Activated CD4-positive, alpha-beta T cell treated with anti-CD3 and anti-CD28 coated beads for 24 hours (primary cell): Measurements from ENCODE around the gene SPDYE8.
"Not testable (repeated sequence)": the region's sequence is repeated elsewhere in the genome, so short reads cannot be mapped to it uniquely, and the experiment has no call there.

Source experiments
- DNase-seq, 2 donors: peaks; one replicate each; pipeline ENCODE4 v3.0.0-alpha.2; 2020; ENCODE audit warnings: low read depth in 2 of 2

SPDYE8 gene

GRCh38 chr7:73029666-73030065, at the start of gene SPDYE8:
Gene SPDYE8, minus strand, starts transcription at chr7:73029766. Its CDS starts 1,800 bp downstream, at chr7:73027966.
- not testable (repeated sequence) for DNase-seq

DNA sequence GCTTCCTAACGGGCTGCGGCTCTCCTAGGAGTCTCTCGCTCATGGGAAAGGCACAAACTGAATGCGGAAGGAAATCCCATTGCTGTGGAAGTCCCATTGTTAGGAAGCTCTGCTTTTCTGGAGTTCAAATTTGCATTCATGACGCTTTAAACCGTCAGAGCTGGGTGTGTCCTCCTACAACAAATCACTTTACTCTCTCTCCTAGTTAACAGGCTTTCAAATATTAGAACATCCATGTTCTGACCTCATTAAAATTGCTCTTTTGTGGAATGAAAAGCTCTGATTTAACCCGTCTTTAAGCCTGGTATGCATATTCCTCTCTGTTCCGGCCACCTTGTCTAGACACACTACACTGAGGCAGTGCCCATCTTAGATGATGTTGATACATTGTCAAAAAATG, 28.2 kb upstream of the SPDYE8 start, which contains the start of gene SPDYE11:
TSS of gene SPDYE11 (minus strand) at position 101 of the 400 bp plus-strand sequence. CDS start 1,800 bp downstream, outside the sequence.
- DNase-seq: not testable (repeated sequence)

GRCh38 chr7:73006491-73006890, 23.1 kb downstream of the SPDYE8 start:
- not testable (repeated sequence) for DNase-seq

DNA sequence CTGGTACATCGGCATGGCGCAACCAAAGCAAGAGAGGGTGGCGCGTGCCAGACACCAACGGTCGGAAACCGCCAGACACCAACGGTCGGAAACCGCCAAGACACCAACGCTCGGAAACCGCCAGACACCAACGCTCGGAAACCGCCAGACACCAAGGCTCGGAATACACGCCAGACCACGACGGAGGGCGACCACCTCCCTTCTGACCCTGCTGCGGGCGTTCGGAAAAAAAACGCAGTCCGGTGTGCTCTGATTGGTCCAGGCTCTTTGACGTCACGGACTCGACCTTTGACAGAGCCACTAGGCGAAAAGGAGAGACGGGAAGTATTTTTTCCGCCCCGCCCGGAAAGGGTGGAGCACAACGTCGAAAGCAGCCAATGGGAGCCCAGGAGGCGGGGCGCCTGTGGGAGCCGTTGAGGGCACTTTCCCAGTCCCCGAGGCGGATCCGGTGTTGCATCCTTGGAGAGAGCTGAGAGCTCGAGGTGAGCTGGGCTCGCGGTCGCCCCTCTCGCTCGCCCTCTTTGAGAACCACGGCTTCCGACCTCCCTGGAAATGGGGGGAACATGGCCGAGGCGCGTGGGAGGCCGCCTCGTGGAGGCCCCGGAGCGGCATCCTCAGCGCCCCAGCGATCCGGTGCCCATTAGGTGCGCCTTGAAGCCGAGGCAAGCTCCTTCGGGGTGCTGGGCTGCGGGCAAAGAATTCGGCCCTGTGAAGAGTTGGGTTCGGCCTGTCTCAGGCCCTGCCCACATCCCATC, 23.7 kb downstream of the SPDYE8 start:
- peak; percentile 65 to 83 for DNase-seq

DNA sequence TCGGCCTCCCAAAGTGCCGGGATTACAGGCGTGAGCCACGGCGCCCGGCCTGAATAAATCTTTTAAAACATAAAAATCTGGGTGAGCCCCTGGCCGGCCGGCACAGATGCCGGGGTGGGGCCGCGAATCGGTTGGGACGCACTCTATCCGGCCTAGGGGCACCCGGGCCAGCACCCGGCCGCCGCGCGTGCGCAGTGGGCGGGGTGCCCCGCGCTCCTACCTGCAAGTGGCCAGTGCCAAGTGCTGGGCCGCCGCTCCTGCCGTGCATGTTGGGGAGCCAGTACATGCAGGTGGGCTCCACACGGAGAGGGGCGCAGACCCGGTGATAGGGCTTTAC, 24.2 kb downstream of the SPDYE8 start:
- DNase-seq: peak; percentile 34 to 55

DNA sequence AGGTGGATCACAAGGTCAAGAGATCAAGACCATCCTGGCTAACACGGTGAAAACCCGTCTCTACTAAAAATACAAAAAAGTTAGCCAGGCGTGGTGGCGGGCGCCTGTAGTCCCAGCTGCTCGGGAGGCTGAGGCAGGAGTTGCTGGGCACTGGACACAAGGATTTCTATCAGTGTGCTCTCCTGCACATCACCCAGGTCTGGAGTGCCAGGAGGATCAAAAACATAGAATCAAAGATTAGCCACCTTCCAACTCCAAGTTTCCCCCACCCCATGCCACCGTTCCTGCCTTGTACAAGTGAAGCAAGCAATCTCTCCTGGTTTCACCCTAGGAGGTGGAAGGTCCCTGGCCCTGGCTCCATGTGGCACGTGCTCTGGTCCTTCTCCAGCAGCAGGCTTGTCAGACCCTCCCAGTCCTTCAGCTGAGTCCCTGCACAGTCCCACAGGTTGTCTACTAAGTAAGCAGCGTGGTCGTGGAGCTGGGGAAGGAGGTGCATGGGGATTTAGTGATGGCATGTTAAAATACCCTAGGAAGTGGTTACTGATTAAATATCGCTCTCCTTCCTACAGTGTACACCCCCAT, 31.6 kb downstream of the SPDYE8 start:
- DNase-seq: not testable (repeated sequence)

GRCh38 chr7:72997447-72997846, 32.1 kb downstream of the SPDYE8 start:
- DNase-seq: not testable (repeated sequence)

DNA sequence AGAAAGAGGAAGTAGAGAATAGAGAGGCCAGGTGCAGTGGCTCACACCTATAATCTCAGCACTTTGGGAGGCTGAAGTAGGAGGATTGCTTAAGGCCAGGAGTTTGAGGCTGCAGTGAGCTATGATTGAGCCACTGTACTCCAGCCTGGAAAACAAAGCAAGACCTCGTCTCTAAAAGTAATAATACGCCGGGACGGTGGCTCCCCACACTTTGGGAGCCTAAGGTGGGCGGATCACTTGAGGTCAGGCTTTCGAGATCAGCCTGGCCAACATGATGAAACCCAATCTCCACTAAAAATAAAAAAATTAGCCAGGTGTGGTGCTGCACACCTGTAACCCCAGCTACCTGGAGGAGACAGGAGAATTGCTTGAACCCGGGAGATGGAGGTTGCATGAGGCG, 34.1 kb downstream of the SPDYE8 start:
- not testable (repeated sequence) for DNase-seq

DNA sequence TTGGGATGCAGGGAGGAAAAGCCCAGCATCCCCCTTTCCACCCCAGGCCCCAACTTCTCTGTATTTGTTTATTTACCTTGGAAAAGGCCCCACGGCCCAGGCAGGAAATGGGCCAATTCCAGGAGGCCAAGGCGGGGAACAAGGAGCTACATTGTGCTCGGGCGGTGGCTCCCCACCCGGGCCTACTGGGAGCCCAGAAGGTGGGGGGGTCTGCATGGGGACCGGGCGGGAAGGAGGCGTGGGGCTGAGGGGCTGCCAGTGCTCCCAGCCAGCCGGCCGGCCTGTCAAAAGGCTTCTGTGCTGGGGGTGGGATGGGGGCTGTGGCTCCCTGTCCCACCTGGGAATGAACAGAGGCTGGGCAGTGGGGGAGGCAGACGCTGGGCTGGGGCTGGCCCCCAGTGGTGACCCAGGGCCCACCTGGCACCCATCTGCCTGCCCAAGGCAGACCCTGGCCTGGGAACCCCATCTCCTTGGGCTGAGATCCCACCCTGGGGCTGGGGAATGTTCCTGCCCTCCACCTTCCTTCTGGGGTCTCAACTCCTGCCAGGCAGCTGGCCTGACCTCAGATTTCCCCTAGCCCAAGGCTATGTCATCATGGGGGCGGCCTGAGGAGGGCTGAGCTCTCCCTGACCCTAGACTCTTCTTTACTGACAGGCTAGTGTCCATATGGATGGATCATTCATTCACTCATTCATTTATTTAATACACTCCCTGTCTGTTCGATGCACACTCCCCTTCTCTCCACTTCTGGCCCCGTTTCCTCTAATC, 39.2 kb downstream of the SPDYE8 start:
- not testable (repeated sequence) for DNase-seq

DNA sequence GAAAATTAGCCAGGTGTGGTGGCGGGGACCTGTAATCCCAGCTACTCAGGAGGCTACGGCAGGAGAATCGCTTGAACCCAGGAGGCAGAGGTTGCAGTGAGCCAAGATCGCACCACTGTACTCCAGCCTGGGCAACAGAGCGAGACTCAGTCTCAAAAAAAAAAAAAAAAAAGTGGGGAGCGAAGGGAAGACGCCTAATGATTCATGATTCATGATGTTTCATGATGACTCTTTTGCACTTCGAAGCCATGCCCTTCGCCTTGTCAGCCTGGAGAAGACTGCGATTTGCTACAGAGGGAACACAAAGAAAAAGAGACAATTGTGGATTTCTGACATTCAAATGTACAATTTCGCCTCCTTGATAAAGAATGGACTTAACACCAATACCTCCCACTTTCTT, 47.5 kb downstream of the SPDYE8 start:
- not testable (repeated sequence) for DNase-seq

DNA sequence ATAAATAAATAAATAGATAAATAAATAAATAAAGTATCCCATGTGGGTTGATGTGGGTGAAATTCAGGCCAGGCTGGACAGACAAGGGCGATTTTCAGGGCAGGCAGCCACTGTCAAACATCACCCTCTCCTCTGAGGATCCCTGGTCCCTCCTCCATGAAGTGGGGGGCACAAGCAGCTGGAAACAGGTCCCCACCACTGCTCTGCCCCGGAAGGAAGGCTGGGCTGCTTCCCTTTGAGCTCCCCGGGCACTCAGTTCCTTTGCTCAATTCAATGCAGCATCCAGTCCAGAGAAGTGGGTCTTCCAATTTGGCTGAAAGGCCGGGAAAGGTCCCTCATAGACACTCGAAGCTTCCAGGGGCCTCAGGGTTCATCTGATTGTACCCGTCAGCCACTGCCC, 49.2 kb downstream of the SPDYE8 start:
- not testable (repeated sequence) for DNase-seq

DNA sequence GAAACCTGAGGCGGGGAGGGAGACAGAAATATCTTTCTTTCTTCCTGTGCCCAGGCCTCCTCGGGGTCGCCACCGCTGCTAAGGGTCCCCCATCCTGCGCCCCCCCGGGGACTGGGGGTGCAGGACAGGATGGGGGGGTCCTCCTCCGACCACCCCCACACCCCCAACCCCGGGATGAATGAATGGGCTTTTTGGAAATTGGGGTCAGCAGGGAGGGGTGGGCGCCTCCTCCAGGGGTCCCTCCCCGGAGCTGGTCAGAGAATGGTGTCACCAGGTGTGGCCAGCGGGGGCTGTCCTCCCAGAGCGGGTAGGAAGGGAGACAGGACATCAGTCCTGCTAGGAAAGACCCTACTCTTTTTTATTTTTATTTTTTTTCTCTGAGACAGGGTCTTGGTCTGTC, 53.1 kb downstream of the SPDYE8 start:
- DNase-seq: not testable (repeated sequence)

- not testable (repeated sequence) for DNase-seq
Measured at GRCh38 chr7:72975656-72976286, 53.8 kb downstream of the SPDYE8 start.

GRCh38 chr7:72974781-72975180, 54.8 kb downstream of the SPDYE8 start:
- not testable (repeated sequence) for DNase-seq

- not testable (repeated sequence) for DNase-seq
Measured at GRCh38 chr7:72971505-72971904, 58.1 kb downstream of the SPDYE8 start.
